Naive B cell (primary cell): ENCODE results near the gene CUTA. TPM values are rescaled to one million over a fixed set of nuclear protein-coding genes. Genes with fewer than 3 reads are reported as not detected.
A peak's percentile ranks its signal among the peaks of the same experiment; 100 is the strongest.

Source experiments
- ATAC-seq, 2 donors: fragments of 150-1000 bp; cut with Tn5 transposase; 2 replicates each; pipeline ENCODE4 v1.10.0; 2021; ENCODE audit warnings: low read depth in 2 of 2, mild to moderate bottlenecking in 2 of 2, moderate library complexity in 2 of 2
- DNase-seq: peaks from one replicate; pipeline ENCODE4 v3.0.0; 2022
- H3K27ac Mint-ChIP-seq, 6 donors: one replicate each; pipeline ENCODE4 v1.8.0; 2020 to 2022; ENCODE audit warnings: mild to moderate bottlenecking in 6 of 6, mixed read lengths in 6 of 6, moderate library complexity in 5 of 6, inconsistent platforms in 2 of 6
- H3K27me3 Mint-ChIP-seq, 3 donors: one replicate each; pipeline ENCODE4 v1.8.0; 2021 to 2022; ENCODE audit warnings: mixed read lengths in 3 of 3, mild to moderate bottlenecking in 1 of 3
- H3K36me3 Mint-ChIP-seq, 2 donors: one replicate each; pipeline ENCODE4 v1.8.0; 2020 to 2022; ENCODE audit warnings: mixed read lengths in 2 of 2, inconsistent platforms in 1 of 2, mild to moderate bottlenecking in 1 of 2
- H3K4me1 Mint-ChIP-seq, 3 donors: one replicate each; pipeline ENCODE4 v1.8.0; 2020 to 2022; ENCODE audit warnings: mixed read lengths in 3 of 3, inconsistent platforms in 1 of 3, mild to moderate bottlenecking in 1 of 3, moderate library complexity in 1 of 3
- H3K4me3 Mint-ChIP-seq, 8 donors: one replicate each; pipeline ENCODE4 v1.8.0; 2020 to 2022; ENCODE audit warnings: mild to moderate bottlenecking in 8 of 8, mixed read lengths in 8 of 8, moderate library complexity in 8 of 8, inconsistent platforms in 2 of 8
- H3K9me3 Mint-ChIP-seq, 7 donors: one replicate each; pipeline ENCODE4 v1.8.0; 2020 to 2022; ENCODE audit warnings: mixed read lengths in 7 of 7, mild to moderate bottlenecking in 5 of 7, inconsistent platforms in 2 of 7, moderate library complexity in 1 of 7
- polyA plus RNA-seq, 6 donors: library from polyadenylated mRNA; unstranded; fragments of 300-500 nt; fragmentation: Illumina TruSeq; gene quantifications; one replicate each; pipeline ENCODE4 v1.2.3, GENCODE V29; 2021; ENCODE audit warnings: low read depth in 6 of 6

Gene CUTA
- polyA plus RNA-seq, 6 donors from 2014 or later, result 237 to 281 (median 263) TPM

GRCh38 chr6:33446356-33446755 lies 28.4 kb upstream of the CUTA start:
- ATAC-seq (no peak), DNase-seq (no peak)
- H3K27ac Mint-ChIP-seq, result peak overlapping the region in 1 of 6 donors; percentile 50
- H3K9me3 Mint-ChIP-seq, result no peaks in the 10 kb centered on the region
- no peaks in the 10 kb centered on the region for H3K27me3 Mint-ChIP-seq
- peak overlapping the region in 1 of 8 donors; percentile 49 for H3K4me3 Mint-ChIP-seq
- H3K36me3 Mint-ChIP-seq, result peaks cover 0 to 40% of the 10 kb centered on the region in 2 donors
- peaks cover 3 to 33% (median 27%) of the 10 kb centered on the region in 3 donors for H3K4me1 Mint-ChIP-seq

GRCh38 chr6:33445119-33445603 lies 27.3 kb upstream of the CUTA start:
- peaks cover 0 to 40% of the 10 kb centered on the region in 2 donors for H3K36me3 Mint-ChIP-seq
- no peaks in the 10 kb centered on the region for H3K9me3 Mint-ChIP-seq
- H3K27ac Mint-ChIP-seq, result peak overlapping the region in 2 of 6 donors; percentile 65 to 77
- H3K27me3 Mint-ChIP-seq, result no peaks in the 10 kb centered on the region
- H3K4me3 Mint-ChIP-seq, result no peak overlapping the region
- H3K4me1 Mint-ChIP-seq, result peaks cover 3 to 33% (median 30%) of the 10 kb centered on the region in 3 donors
- ATAC-seq (no peak), DNase-seq (no peak)

DNA sequence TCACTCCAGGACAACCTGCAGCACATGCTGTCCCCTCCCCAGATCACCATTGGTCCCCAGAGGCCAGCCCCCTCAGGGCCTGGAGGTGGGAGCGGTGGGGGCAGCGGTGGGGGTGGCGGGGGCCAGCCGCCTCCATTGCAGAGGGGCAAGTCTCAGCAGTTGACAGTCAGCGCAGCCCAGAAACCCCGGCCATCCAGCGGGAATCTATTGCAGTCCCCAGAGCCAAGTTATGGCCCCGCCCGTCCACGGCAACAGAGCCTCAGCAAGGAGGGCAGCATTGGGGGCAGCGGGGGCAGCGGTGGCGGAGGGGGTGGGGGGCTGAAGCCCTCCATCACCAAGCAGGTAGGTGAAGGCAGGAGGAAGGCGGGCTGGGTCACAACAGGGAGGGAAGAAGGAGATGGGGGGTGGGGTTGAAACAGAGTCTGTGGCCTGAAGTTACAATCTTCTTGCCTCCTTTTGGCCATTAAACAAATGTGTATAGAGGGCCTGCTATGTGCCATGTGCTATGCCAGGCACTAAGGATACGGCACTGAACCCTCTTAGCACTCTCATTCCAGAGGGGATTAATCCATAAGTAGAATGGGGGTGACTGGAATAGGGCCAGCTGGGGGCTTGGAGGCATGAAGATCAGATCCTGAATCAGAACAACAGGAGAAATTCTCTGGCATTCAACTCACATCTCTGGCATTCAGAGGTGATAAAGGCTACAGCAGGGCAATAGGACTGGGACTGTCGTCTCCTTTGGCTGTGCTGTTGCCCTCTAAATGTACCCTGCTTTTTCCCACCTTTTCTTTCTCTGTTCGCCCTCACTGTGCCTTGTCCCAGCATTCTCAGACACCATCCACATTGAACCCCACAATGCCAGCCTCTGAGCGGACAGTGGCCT lies 26.0 kb upstream of the CUTA start:
- no peak for ATAC-seq
- peaks cover 3 to 39% (median 31%) of the 10 kb centered on the region in 3 donors for H3K4me1 Mint-ChIP-seq
- no peak for DNase-seq
- H3K27ac Mint-ChIP-seq, result peak overlapping the region in 1 of 6 donors; percentile 70
- no peaks in the 10 kb centered on the region for H3K27me3 Mint-ChIP-seq
- peaks cover 4 to 47% of the 10 kb centered on the region in 2 donors for H3K36me3 Mint-ChIP-seq
- no peak overlapping the region for H3K4me3 Mint-ChIP-seq
- H3K9me3 Mint-ChIP-seq, result no peaks in the 10 kb centered on the region

- Mint-ChIP-seq H3K27me3 (no peaks in the 10 kb centered on the region), H3K4me1 (peaks cover 3 to 36% (median 22%) of the 10 kb centered on the region in 3 donors), H3K36me3 (peaks cover 4 to 40% of the 10 kb centered on the region in 2 donors), H3K9me3 (no peaks in the 10 kb centered on the region), H3K27ac (no peak overlapping the region), H3K4me3 (no peak overlapping the region)
- no peak for DNase-seq
- ATAC-seq, result no peak
Observed at GRCh38 chr6:33443025-33443424, 25.1 kb upstream of the CUTA start.

GRCh38 chr6:33442283-33442682 lies 24.4 kb upstream of the CUTA start:
- Mint-ChIP-seq H3K27me3 (no peaks in the 10 kb centered on the region), H3K4me3 (no peak overlapping the region), H3K36me3 (peaks cover 7 to 38% of the 10 kb centered on the region in 2 donors), H3K4me1 (peaks cover 3 to 33% (median 18%) of the 10 kb centered on the region in 3 donors), H3K27ac (peak overlapping the region in 3 of 6 donors; percentile 38 to 76 (median 57)), H3K9me3 (no peaks in the 10 kb centered on the region)
- no peak for DNase-seq
- ATAC-seq, result no peak

GRCh38 chr6:33441457-33441856 lies 23.6 kb upstream of the CUTA start:
- no peak for DNase-seq
- Mint-ChIP-seq H3K4me1 (peaks cover 3 to 32% (median 16%) of the 10 kb centered on the region in 3 donors), H3K9me3 (no peaks in the 10 kb centered on the region), H3K27me3 (no peaks in the 10 kb centered on the region), H3K36me3 (peaks cover 14 to 43% of the 10 kb centered on the region in 2 donors), H3K4me3 (no peak overlapping the region), H3K27ac (peak overlapping the region in 1 of 6 donors; percentile 7)
- no peak for ATAC-seq

DNA sequence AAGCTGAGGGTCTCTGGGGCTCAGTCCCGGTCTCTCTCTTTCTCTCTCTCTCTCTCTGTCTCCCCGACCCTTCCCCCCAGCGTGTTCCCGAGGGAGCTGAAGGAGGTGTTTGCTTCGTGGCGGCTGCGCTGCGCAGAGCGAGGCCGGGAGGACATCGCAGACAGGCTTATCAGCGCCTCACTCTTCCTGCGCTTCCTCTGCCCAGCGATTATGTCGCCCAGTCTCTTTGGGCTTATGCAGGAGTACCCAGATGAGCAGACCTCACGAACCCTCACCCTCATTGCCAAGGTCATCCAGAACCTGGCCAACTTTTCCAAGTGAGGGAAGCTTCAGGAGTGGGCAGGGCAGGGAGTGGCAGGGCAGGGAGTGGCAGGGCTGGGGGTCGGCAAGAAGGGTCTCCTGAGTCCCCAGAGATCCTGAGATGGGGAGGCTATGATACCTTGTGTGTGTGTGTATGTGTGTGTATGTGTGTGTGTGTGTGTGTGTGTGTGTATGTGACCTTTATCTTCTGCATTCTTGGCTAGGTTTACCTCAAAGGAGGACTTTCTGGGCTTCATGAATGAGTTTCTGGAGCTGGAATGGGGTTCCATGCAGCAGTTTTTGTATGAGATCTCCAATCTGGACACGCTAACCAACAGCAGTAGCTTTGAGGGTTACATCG lies 22.9 kb upstream of the CUTA start:
- Mint-ChIP-seq H3K36me3 (peaks cover 14 to 38% of the 10 kb centered on the region in 2 donors), H3K9me3 (no peaks in the 10 kb centered on the region), H3K27ac (peak overlapping the region in 3 of 6 donors; percentile 7 to 94 (median 44)), H3K4me3 (no peak overlapping the region), H3K27me3 (no peaks in the 10 kb centered on the region), H3K4me1 (peaks cover 0 to 26% (median 13%) of the 10 kb centered on the region in 3 donors)
- ATAC-seq (no peak), DNase-seq (no peak)

GRCh38 chr6:33439956-33440648 lies 22.2 kb upstream of the CUTA start:
- no peak for ATAC-seq
- peaks cover 6 to 30% (median 18%) of the 10 kb centered on the region in 3 donors for H3K4me1 Mint-ChIP-seq

GRCh38 chr6:33438978-33439594 lies 21.2 kb upstream of the CUTA start:
- peak overlapping the region in 5 of 6 donors; percentile 24 to 88 (median 31) for H3K27ac Mint-ChIP-seq
- peaks cover 11 to 36% (median 21%) of the 10 kb centered on the region in 3 donors for H3K4me1 Mint-ChIP-seq
- no peak overlapping the region for H3K4me3 Mint-ChIP-seq
- ATAC-seq (no peak), DNase-seq (no peak)
- peaks cover 14 to 38% of the 10 kb centered on the region in 2 donors for H3K36me3 Mint-ChIP-seq
- no peaks in the 10 kb centered on the region for H3K9me3 Mint-ChIP-seq
- H3K27me3 Mint-ChIP-seq, result no peaks in the 10 kb centered on the region

More at GRCh38 chr6:33439956-33440648, 22.2 kb upstream of the CUTA start:
- Mint-ChIP-seq H3K36me3 (peaks cover 14 to 38% of the 10 kb centered on the region in 2 donors), H3K27me3 (no peaks in the 10 kb centered on the region), H3K9me3 (no peaks in the 10 kb centered on the region), H3K4me3 (no peak overlapping the region), H3K27ac (peak overlapping the region in 5 of 6 donors; percentile 7 to 94 (median 76))
- DNase-seq, result no peak

DNA sequence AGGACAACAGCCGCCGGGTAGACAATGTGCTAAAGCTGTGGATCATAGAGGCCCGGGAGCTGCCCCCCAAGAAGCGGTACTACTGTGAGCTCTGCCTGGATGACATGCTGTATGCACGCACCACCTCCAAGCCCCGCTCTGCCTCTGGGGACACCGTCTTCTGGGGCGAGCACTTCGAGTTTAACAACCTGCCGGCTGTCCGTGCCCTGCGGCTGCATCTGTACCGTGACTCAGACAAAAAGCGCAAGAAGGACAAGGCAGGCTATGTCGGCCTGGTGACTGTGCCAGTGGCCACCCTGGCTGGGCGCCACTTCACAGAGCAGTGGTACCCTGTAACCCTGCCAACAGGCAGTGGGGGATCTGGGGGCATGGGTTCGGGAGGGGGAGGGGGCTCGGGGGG lies 19.8 kb upstream of the CUTA start:
- no peaks in the 10 kb centered on the region for H3K27me3 Mint-ChIP-seq
- no peak for DNase-seq
- peaks cover 14 to 36% of the 10 kb centered on the region in 2 donors for H3K36me3 Mint-ChIP-seq
- ATAC-seq, result no peak
- H3K9me3 Mint-ChIP-seq, result no peaks in the 10 kb centered on the region
- no peak overlapping the region for H3K4me3 Mint-ChIP-seq
- H3K4me1 Mint-ChIP-seq, result peaks cover 23 to 44% (median 33%) of the 10 kb centered on the region in 3 donors
- peak overlapping the region in 1 of 6 donors; percentile 44 for H3K27ac Mint-ChIP-seq

DNA sequence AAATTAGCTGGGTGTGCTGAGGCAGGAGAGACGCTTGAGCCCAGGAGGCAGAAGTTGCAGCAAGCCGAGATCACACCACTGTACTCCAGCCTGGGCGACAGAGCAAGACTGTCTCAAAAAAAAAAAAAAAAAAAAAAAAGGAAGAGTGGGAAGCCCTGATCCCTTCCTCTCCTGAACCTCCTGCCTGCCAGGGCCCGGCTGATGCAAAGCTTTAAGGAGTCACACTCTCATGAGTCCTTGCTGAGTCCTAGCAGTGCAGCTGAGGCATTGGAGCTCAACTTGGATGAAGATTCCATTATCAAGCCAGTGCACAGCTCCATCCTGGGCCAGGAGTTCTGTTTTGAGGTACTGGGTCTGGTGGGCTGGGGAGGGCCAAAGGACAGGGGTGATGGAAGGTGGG lies 17.1 kb upstream of the CUTA start:
- peaks cover 50 to 56% (median 53%) of the 10 kb centered on the region in 3 donors for H3K4me1 Mint-ChIP-seq
- peaks cover 14 to 25% of the 10 kb centered on the region in 2 donors for H3K36me3 Mint-ChIP-seq
- ATAC-seq (no peak), DNase-seq (no peak)
- peak overlapping the region in 2 of 6 donors; percentile 11 to 61 for H3K27ac Mint-ChIP-seq
- H3K27me3 Mint-ChIP-seq, result no peaks in the 10 kb centered on the region
- peaks cover 0 to 1% (median 0%) of the 10 kb centered on the region in 7 donors for H3K9me3 Mint-ChIP-seq
- H3K4me3 Mint-ChIP-seq, result peak overlapping the region in 1 of 8 donors; percentile 56

- Mint-ChIP-seq H3K27me3 (no peaks in the 10 kb centered on the region), H3K4me3 (peak overlapping the region in 7 of 8 donors; percentile 51 to 97 (median 88)), H3K4me1 (peaks cover 59 to 64% (median 63%) of the 10 kb centered on the region in 3 donors), H3K9me3 (peaks cover 0 to 1% (median 0%) of the 10 kb centered on the region in 7 donors), H3K36me3 (peaks cover 10 to 13% of the 10 kb centered on the region in 2 donors), H3K27ac (peak overlapping the region in 5 of 6 donors; percentile 25 to 98 (median 78))
- DNase-seq (no peak), ATAC-seq (no peak)
Observed at GRCh38 chr6:33433544-33434191, 15.8 kb upstream of the CUTA start.
